Neural cell (in vitro differentiated cells): ENCODE measurements around the gene NFS1. TPM values are rescaled to one million over a fixed set of nuclear protein-coding genes. Genes with fewer than 3 reads are reported as not detected.

Experiments
- H2AFZ ChIP-seq: fragments of 200-600, 300-800 bp; sonication (generic), shearing (Covaris generic); 2 replicates; pipeline ENCODE4 v1.6.0; 2014; ENCODE audit warnings: low read depth, mild to moderate bottlenecking, antibody characterized with exemption, low read length, moderate library complexity
- H3F3A ChIP-seq: fragments of 200-600 bp; shearing (Covaris generic); 2 replicates; pipeline ENCODE4 v1.6.1; 2016; ENCODE audit warnings: mild to moderate bottlenecking, moderate library complexity, mixed read lengths, antibody characterized with exemption, low read length; ENCODE audit not compliant: insufficient read depth, poor library complexity, severe bottlenecking
- H3K27ac ChIP-seq: fragments of 200-600, 300-800 bp; sonication (generic), shearing (Covaris generic); 2 replicates; pipeline ENCODE4 v1.5.1; 2014; ENCODE audit warnings: mild to moderate bottlenecking, low read length, moderate library complexity
- H3K27me3 ChIP-seq: fragments of 300-800, 200-600 bp; sonication (generic), shearing (Covaris generic); 2 replicates; pipeline ENCODE4 v1.6.0; 2014; ENCODE audit warnings: mild to moderate bottlenecking, low read depth, low read length, moderate library complexity; ENCODE audit not compliant: insufficient read depth
- H3K36me3 ChIP-seq: fragments of 300-800, 200-600 bp; sonication (generic), shearing (Covaris generic); 2 replicates; pipeline ENCODE4 v1.5.1; 2014; ENCODE audit warnings: mild to moderate bottlenecking, antibody characterized with exemption, low read length, moderate library complexity; ENCODE audit not compliant: insufficient read depth
- H3K4me2 ChIP-seq: fragments of 300-800, 200-600 bp; sonication (generic), shearing (Covaris generic); 2 replicates; pipeline ENCODE4 v1.6.0; 2014; ENCODE audit warnings: mild to moderate bottlenecking, low read length
- H3K4me3 ChIP-seq: fragments of 300-800, 200-600 bp; sonication (generic), shearing (Covaris generic); 2 replicates; pipeline ENCODE4 v1.5.1; 2014; ENCODE audit warnings: mild to moderate bottlenecking, low read length, moderate library complexity
- H3K79me2 ChIP-seq: fragments of 200-600 bp; shearing (Covaris generic); replicated peaks from 2 replicates; pipeline ENCODE4 v1.6.0; 2014; ENCODE audit warnings: mild to moderate bottlenecking, low read length, moderate library complexity; ENCODE audit not compliant: insufficient read depth
- H3K9ac ChIP-seq: fragments of 300-800, 200-600 bp; sonication (generic), shearing (Covaris generic); 2 replicates; pipeline ENCODE4 v1.6.1; 2016; ENCODE audit warnings: mild to moderate bottlenecking, low read length, mixed read lengths
- H3K9me2 ChIP-seq: fragments of 200-600 bp; shearing (Covaris generic); 2 replicates; pipeline ENCODE4 v1.6.1; 2016; ENCODE audit warnings: mild to moderate bottlenecking, low read length, mixed read lengths; ENCODE audit not compliant: insufficient read depth
- H3K9me3 ChIP-seq: fragments of 200-600, 300-800 bp; sonication (generic), shearing (Covaris generic); 2 replicates; pipeline ENCODE4 v1.6.1; 2016; ENCODE audit warnings: mild to moderate bottlenecking, mixed run types, low read length, moderate library complexity, mixed read lengths
- H4K20me1 ChIP-seq: fragments of 200-600 bp; shearing (Covaris generic); 2 replicates; pipeline ENCODE4 v1.6.1; 2016; ENCODE audit warnings: mild to moderate bottlenecking, mixed run types; ENCODE audit not compliant: insufficient read depth
- EP300 ChIP-seq: fragments of 450-650 bp; conservative IDR thresholded peaks from 2 replicates; pipeline ENCODE4 v1.6.1; 2014; ENCODE audit warnings: antibody characterized with exemption, mild to moderate bottlenecking, moderate library complexity; ENCODE audit not compliant: poor library complexity, severe bottlenecking
- EZH2 ChIP-seq: fragments of 200-600, 300-800 bp; shearing (Covaris generic), sonication (generic); IDR thresholded peaks from 2 replicates; pipeline ENCODE4 v1.6.1; 2014; ENCODE audit warnings: antibody characterized with exemption, low read length, borderline replicate concordance, mild to moderate bottlenecking; ENCODE audit not compliant: insufficient read depth, poor library complexity, severe bottlenecking
- MXI1 ChIP-seq: fragments of 450-650 bp; conservative IDR thresholded peaks from 2 replicates; pipeline ENCODE4 v1.6.1; 2014; ENCODE audit warnings: antibody characterized with exemption, mild to moderate bottlenecking; ENCODE audit not compliant: poor library complexity, severe bottlenecking
- POLR2AphosphoS5 ChIP-seq: IDR thresholded peaks from 2 replicates; pipeline ENCODE4 v1.6.1; 2012
- RAD21 ChIP-seq: fragments of 450-650 bp; conservative IDR thresholded peaks from 2 replicates; pipeline ENCODE4 v1.6.1; 2014; ENCODE audit warnings: antibody characterized with exemption, mild to moderate bottlenecking, moderate library complexity
- SMC3 ChIP-seq: fragments of 450-650 bp; conservative IDR thresholded peaks from 2 replicates; pipeline ENCODE4 v1.6.1; 2014; ENCODE audit warnings: antibody characterized with exemption, mild to moderate bottlenecking, moderate library complexity; ENCODE audit not compliant: poor library complexity
- TAF1 ChIP-seq: IDR thresholded peaks from 2 replicates; pipeline ENCODE4 v1.6.1; 2012; ENCODE audit warnings: low read depth
- polyA plus RNA-seq: library from polyadenylated mRNA; depleted of rRNA; stranded (reverse); fragments of >200 nt; gene quantifications from 2 replicates; pipeline ENCODE4 v1.2.3, GENCODE V29; 2014
- TF ChIP-seq, protein P1 (sequence below): fragments of 450-650 bp; IDR thresholded peaks from 2 replicates; pipeline ENCODE4 v1.5.1; 2014; ENCODE audit warnings: antibody characterized with exemption, mild to moderate bottlenecking, moderate library complexity; ENCODE audit not compliant: poor library complexity, severe bottlenecking
- TF ChIP-seq, protein P2 (sequence below): IDR thresholded peaks from 2 replicates; pipeline ENCODE4 v1.6.1; 2012; ENCODE audit warnings: borderline replicate concordance

Gene NFS1
- polyA plus RNA-seq, 1 donor from 2014 or later = 55.2 TPM

DNA sequence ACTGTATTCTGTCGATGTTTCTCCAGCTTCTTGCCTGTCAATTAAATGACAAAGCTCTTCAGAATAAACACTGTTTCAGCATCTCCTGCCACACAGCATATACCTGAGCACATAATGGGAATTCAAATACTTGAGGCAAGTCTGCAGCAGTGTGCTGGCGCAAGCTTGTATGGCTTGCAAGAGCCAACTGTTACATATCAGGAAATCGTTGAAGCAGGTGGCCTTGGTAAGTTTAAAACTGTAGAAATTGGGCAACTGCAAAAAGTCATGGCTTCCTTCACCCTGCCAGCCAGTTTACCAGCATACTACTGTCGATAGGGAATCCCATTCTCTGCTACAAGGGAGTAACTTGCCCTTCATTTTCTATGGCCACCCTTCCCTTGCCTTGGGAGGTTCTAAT lies 57.4 kb downstream of the NFS1 start:
- no peak overlapping the region for H3K4me3 ChIP-seq
- no peak overlapping the region for H3K27ac ChIP-seq
- no peak for TF ChIP-seq SMC3
- TF ChIP-seq, protein P1, sequence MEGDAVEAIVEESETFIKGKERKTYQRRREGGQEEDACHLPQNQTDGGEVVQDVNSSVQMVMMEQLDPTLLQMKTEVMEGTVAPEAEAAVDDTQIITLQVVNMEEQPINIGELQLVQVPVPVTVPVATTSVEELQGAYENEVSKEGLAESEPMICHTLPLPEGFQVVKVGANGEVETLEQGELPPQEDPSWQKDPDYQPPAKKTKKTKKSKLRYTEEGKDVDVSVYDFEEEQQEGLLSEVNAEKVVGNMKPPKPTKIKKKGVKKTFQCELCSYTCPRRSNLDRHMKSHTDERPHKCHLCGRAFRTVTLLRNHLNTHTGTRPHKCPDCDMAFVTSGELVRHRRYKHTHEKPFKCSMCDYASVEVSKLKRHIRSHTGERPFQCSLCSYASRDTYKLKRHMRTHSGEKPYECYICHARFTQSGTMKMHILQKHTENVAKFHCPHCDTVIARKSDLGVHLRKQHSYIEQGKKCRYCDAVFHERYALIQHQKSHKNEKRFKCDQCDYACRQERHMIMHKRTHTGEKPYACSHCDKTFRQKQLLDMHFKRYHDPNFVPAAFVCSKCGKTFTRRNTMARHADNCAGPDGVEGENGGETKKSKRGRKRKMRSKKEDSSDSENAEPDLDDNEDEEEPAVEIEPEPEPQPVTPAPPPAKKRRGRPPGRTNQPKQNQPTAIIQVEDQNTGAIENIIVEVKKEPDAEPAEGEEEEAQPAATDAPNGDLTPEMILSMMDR = no peak
- no peak for TF ChIP-seq POLR2AphosphoS5
- no peak for TF ChIP-seq EZH2
- peaks cover 66% of the 10 kb centered on the region for H3K79me2 ChIP-seq
- no peak overlapping the region for H2AFZ ChIP-seq
- H3K9me3 ChIP-seq = no peaks in the 10 kb centered on the region
- H3F3A ChIP-seq = peaks cover 4% of the 10 kb centered on the region
- H3K27me3 ChIP-seq = no peaks in the 10 kb centered on the region
- H3K9ac ChIP-seq = no peak overlapping the region
- H4K20me1 ChIP-seq = no peaks in the 10 kb centered on the region
- no peaks in the 10 kb centered on the region for H3K9me2 ChIP-seq
- no peaks in the 10 kb centered on the region for H3K36me3 ChIP-seq
- H3K4me2 ChIP-seq = no peak overlapping the region

DNA sequence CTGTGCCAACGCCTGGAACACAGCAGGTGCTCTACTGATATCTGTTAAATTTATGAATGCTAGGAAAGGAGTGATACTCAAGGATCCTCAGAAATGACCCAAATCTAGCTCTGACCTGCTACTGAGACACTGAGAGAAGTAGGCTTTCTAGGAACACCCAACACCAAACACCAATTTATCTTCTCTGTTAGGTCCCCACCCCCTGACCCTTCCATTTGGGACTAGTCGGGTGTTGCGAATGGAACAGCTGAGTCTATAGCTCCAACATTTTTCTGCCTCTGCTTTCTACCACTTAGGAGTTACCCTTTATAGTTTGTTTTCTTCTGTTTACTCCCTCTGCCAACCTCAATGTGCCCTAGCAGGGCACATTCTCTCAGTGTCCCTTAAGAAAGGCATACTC lies 58.4 kb downstream of the NFS1 start:
- H3K9ac ChIP-seq = no peak overlapping the region
- peaks cover 4% of the 10 kb centered on the region for H3F3A ChIP-seq
- no peaks in the 10 kb centered on the region for H3K27me3 ChIP-seq
- H3K9me3 ChIP-seq = no peaks in the 10 kb centered on the region
- H4K20me1 ChIP-seq = no peaks in the 10 kb centered on the region
- H3K27ac ChIP-seq = no peak overlapping the region
- peaks cover 66% of the 10 kb centered on the region for H3K79me2 ChIP-seq
- H2AFZ ChIP-seq = no peak overlapping the region
- no peaks in the 10 kb centered on the region for H3K36me3 ChIP-seq
- no peak for TF ChIP-seq TAF1
- no peak for TF ChIP-seq MXI1
- TF ChIP-seq EP300 = no peak
- TF ChIP-seq, protein P1 = no peak
- TF ChIP-seq SMC3 = no peak
- TF ChIP-seq, protein P2, sequence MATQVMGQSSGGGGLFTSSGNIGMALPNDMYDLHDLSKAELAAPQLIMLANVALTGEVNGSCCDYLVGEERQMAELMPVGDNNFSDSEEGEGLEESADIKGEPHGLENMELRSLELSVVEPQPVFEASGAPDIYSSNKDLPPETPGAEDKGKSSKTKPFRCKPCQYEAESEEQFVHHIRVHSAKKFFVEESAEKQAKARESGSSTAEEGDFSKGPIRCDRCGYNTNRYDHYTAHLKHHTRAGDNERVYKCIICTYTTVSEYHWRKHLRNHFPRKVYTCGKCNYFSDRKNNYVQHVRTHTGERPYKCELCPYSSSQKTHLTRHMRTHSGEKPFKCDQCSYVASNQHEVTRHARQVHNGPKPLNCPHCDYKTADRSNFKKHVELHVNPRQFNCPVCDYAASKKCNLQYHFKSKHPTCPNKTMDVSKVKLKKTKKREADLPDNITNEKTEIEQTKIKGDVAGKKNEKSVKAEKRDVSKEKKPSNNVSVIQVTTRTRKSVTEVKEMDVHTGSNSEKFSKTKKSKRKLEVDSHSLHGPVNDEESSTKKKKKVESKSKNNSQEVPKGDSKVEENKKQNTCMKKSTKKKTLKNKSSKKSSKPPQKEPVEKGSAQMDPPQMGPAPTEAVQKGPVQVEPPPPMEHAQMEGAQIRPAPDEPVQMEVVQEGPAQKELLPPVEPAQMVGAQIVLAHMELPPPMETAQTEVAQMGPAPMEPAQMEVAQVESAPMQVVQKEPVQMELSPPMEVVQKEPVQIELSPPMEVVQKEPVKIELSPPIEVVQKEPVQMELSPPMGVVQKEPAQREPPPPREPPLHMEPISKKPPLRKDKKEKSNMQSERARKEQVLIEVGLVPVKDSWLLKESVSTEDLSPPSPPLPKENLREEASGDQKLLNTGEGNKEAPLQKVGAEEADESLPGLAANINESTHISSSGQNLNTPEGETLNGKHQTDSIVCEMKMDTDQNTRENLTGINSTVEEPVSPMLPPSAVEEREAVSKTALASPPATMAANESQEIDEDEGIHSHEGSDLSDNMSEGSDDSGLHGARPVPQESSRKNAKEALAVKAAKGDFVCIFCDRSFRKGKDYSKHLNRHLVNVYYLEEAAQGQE = no peak
- TF ChIP-seq POLR2AphosphoS5 = no peak
- TF ChIP-seq RAD21 = no peak
- TF ChIP-seq EZH2 = no peak
- no peak overlapping the region for H3K4me2 ChIP-seq
- H3K4me3 ChIP-seq = no peak overlapping the region
- no peaks in the 10 kb centered on the region for H3K9me2 ChIP-seq
